ENCODE data around the gene MTOR. TPM values are rescaled to one million over a fixed set of nuclear protein-coding genes. Genes with fewer than 3 reads are reported as not detected.
A peak's percentile ranks its signal among the peaks of the same experiment; 100 is the strongest.
"Not testable (repeated sequence)": the region's sequence is repeated elsewhere in the genome, so short reads cannot be mapped to it uniquely, and the experiment has no call there.

Gene MTOR
- total RNA-seq, 3 donors from 2014 or later, result 37.9 to 50.5 (median 42.5) TPM

DNA sequence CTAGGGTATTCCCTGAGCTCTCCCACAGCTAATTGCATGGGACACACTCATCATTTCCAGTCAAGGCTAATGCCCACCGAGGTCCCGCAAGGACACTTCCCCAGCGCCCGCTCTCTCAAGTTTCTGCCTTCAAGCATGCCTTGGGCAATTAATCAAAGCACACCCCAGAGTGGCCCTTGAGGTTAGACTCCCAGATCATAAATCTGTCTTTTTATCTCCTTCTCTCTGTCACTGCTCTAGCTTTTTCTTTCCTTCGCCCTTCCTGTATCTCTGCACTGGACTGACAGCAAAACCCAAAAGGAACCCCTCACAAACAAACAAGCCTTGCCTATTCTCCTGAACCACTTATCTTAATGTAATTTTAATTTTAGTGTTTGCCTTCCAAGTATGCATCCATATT, 154.8 kb downstream of the MTOR start:
- peaks cover 11% of the 10 kb centered on the region for H3K36me3 ChIP-seq (ENCODE audit: low read depth)

DNA sequence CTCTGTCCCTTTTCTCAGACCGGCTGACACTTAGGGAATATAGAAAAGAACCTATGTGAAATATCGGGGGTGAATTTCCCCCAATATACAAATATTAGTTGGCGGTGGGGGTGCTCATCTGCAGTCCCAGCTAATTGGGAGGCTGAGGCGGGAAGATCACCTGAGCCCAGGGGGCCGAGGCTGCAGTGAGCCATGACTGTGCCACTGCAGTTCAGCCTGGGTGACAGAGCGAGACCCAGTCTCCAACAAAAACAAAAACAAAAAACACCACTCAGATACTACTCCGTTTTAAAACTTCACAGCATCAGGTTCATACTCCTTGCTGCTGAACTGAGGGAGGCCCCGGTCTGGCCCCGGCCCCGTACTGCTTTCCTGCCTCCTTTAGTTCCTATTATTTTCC, 156.8 kb downstream of the MTOR start:
- intact Hi-C loops (cut with DNase I, micrococcal nuclease), result no loop called here
- Histone ChIP-seq H3K4me3 (no peak overlapping the region), H3K36me3 (ENCODE audit: low read depth) (peaks cover 11% of the 10 kb centered on the region), H3K4me1 (ENCODE audit: low read depth) (no peaks in the 10 kb centered on the region), H3K9me3 (no peaks in the 10 kb centered on the region)
- TF ChIP-seq, protein P1, sequence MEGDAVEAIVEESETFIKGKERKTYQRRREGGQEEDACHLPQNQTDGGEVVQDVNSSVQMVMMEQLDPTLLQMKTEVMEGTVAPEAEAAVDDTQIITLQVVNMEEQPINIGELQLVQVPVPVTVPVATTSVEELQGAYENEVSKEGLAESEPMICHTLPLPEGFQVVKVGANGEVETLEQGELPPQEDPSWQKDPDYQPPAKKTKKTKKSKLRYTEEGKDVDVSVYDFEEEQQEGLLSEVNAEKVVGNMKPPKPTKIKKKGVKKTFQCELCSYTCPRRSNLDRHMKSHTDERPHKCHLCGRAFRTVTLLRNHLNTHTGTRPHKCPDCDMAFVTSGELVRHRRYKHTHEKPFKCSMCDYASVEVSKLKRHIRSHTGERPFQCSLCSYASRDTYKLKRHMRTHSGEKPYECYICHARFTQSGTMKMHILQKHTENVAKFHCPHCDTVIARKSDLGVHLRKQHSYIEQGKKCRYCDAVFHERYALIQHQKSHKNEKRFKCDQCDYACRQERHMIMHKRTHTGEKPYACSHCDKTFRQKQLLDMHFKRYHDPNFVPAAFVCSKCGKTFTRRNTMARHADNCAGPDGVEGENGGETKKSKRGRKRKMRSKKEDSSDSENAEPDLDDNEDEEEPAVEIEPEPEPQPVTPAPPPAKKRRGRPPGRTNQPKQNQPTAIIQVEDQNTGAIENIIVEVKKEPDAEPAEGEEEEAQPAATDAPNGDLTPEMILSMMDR (IDR thresholded peaks at IDR 0.05), result no peak
- DNase-seq (no peak), ATAC-seq (no peak)

More for the DNA sequence above, 154.8 kb downstream of the MTOR start:
- H3K9me3 ChIP-seq, result no peaks in the 10 kb centered on the region
- TF ChIP-seq, protein P1 (IDR thresholded peaks at IDR 0.05), result no peak
- no peak for DNase-seq
- no peak overlapping the region for H3K4me3 ChIP-seq
- intact Hi-C loops (cut with DNase I, micrococcal nuclease), result no loop called here
- H3K4me1 ChIP-seq (ENCODE audit: low read depth), result no peaks in the 10 kb centered on the region
- no peak for ATAC-seq

DNA sequence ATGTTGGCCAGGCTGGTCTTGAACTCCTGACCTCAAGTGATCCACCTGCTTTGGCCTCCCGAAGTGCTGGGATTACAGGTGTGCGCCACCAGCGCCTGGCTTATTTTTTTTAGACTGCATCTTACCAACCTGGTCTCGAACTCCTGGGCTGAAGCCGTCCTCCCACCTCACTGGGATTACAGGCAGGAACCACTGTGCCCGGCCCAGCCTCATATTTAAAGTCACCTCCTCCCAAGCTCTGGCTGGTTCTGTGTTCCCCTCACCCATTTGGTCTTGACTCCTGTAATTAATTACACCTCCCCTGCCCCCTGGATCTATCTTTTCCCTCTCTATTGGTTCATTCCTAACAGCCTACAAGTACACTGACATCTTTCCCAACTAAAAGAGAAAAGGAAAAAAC, 161.0 kb downstream of the MTOR start:
- DNase-seq (no peak), ATAC-seq (no peak)
- H3K36me3 ChIP-seq (ENCODE audit: low read depth), result no peaks in the 10 kb centered on the region
- H3K9me3 ChIP-seq, result no peaks in the 10 kb centered on the region
- peaks cover 10% of the 10 kb centered on the region for H3K4me1 ChIP-seq (ENCODE audit: low read depth)
- H3K4me3 ChIP-seq, result no peak overlapping the region
- intact Hi-C loops (cut with DNase I, micrococcal nuclease), result no loop called here
- TF ChIP-seq, protein P1 (IDR thresholded peaks at IDR 0.05), result no peak

DNA sequence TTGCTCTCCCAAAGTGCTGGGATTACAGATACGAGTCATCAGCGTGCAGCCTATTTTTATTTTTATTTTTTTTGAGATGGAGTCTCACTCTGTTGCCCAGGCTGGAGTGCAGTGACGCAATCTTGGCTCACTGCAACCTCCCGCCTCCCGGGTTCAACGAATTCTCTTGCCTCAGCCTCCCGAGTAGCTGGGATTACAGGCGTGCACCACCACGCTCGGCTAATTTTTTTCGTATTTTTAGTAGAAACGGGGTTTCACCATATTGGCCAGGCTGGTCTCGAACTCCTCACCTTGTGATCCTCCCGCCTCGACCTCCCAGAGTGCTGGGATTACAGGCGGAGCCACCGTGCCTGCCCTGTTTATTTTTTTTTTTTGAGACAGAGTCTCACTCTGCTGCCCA, 161.5 kb downstream of the MTOR start:
- H3K9me3 ChIP-seq; H3K4me1 ChIP-seq (ENCODE audit: low read depth); H3K4me3 ChIP-seq; H3K36me3 ChIP-seq (ENCODE audit: low read depth); DNase-seq; ATAC-seq; intact Hi-C loops (cut with DNase I, micrococcal nuclease): not testable (repeated sequence)

DNA sequence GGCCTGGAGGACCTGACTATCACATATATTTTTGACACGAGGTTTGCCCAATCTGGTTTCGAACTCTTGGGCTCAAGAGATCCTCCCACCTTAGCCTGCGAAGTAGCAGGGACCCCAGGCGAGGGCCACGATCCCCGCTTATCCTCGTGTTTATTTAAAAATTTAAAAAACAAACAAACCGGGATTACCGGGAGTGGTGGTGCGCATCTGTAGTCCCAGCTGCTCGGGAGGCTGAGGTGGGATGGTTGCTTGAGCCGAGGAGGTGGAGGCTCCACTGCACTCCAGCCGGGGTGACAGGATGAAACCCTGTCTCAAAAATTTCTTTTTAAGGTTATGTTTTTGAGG, 162.2 kb downstream of the MTOR start:
- TF ChIP-seq, protein P1 (IDR thresholded peaks at IDR 0.05), result no peak
- H3K36me3 ChIP-seq (ENCODE audit: low read depth), result peaks cover 9% of the 10 kb centered on the region
- no peaks in the 10 kb centered on the region for H3K9me3 ChIP-seq
- H3K4me3 ChIP-seq, result peak overlapping the region; percentile 100
- ATAC-seq (no peak), DNase-seq (peak in 1 of 3 donors; percentile 40)
- intact Hi-C loops (cut with DNase I, micrococcal nuclease), result no loop called here
- H3K4me1 ChIP-seq (ENCODE audit: low read depth), result peaks cover 10% of the 10 kb centered on the region

DNA sequence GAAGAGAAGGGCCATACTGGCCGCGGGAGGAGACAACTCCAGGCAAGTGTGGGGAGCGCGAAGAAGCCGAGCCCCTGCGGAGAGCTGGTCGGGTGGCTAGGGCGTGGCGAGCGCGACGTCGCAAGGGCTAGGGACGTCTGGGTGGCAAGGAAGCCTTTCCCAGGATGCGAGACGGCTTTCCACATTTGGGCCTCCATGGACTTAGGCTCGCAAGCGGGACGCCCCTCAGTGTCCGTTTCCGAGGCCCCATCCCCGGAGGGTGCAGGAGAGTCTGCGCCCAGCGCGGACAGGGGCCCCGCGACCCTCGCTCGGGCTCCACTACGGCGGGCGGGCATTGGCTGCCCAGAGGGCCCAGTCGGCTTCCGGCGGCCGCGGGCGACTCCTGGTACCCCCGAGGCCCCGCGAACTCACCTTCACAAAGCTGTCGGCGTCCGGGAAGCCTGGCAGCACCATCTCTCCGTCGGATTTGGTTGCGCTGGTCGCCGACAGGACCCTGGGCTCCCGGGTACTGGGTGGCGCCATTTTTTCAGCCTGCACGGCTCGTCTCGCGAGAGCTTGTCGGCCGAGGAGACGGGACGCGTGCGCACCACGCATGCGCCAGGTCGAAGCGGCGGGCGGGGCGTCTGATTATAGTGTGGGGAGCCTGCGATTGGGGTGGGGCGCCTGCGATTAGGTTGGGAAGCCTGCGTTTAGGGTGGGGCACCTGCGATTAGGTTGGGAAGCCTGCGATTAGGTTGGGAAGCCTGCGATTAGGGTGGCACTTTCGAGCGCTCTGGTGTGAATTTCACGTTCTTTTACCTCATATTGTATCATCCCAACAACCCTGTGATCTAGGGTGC, 162.8 kb downstream of the MTOR start, which contains the start of gene EXOSC10:
EXOSC10 (minus strand) TSS at position 560 of the 839 bp plus-strand sequence; CDS start at position 522, 38 bp downstream.
- Histone ChIP-seq H3K4me1 (ENCODE audit: low read depth) (peaks cover 10% of the 10 kb centered on the region), H3K9me3 (no peaks in the 10 kb centered on the region), H3K36me3 (ENCODE audit: low read depth) (peaks cover 14% of the 10 kb centered on the region), H3K4me3 (peak within 1 kb of the TSS; percentile 100)
- peak; percentile 99 for ATAC-seq
- TF ChIP-seq, protein P1 (IDR thresholded peaks at IDR 0.05), result no peak
- intact Hi-C loops (cut with DNase I, micrococcal nuclease), result no loop called here
- DNase-seq, result peak; percentile 95 to 98 (median 97)

Data from mucosa of descending colon (tissue), 3 donors.